HL-60/S4 (cell line): ENCODE data around the gene CTIF.
"Not testable (repeated sequence)": the region's sequence is repeated elsewhere in the genome, so short reads cannot be mapped to it uniquely, and the experiment has no call there.

Experiments used
- in situ Hi-C: fragments of 300-500 bp; cut with MboI; formaldehyde crosslinking; loops from 2 replicates; pipeline ENCODE4 v1.14.3; 2022; ENCODE audit warnings: low sequenced_read_pairs

Gene CTIF

DNA sequence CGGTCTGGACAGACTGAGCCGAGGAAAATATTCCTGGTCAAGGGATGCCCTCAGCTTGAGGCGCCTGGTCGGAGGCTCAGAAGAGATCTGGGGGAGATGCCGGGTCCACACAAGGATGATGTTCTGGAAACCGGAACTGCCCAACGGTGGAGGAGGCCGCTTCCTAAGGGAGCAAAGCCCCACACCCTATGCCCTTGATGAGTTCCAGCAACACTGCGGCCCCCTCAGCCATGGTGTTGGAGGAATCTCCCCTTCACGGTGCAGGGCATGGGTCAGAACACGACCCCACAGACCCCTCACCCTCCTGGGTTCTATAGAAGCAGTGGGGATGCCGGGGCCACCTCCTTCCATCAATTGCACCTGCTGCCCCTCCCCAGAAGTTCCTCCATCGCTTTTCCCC lies 332.1 kb downstream of the CTIF start:
- in situ Hi-C loops, result not testable (repeated sequence)

- in situ Hi-C loops, result no loop called here
These were observed 332.7 kb downstream of the CTIF start for GRCh38 chr18:48871391-48872166.

- in situ Hi-C loops, result no loop called here
These were observed 333.7 kb downstream of the CTIF start for GRCh38 chr18:48872234-48873145.

- in situ Hi-C loops, result no loop called here
These were observed 335.4 kb downstream of the CTIF start for GRCh38 chr18:48874233-48874632.

- in situ Hi-C loops, result no loop called here
These were observed 335.9 kb downstream of the CTIF start for GRCh38 chr18:48874701-48875162.

GRCh38 chr18:48875314-48875941 lies 336.6 kb downstream of the CTIF start:
- in situ Hi-C loops, result no loop called here

DNA sequence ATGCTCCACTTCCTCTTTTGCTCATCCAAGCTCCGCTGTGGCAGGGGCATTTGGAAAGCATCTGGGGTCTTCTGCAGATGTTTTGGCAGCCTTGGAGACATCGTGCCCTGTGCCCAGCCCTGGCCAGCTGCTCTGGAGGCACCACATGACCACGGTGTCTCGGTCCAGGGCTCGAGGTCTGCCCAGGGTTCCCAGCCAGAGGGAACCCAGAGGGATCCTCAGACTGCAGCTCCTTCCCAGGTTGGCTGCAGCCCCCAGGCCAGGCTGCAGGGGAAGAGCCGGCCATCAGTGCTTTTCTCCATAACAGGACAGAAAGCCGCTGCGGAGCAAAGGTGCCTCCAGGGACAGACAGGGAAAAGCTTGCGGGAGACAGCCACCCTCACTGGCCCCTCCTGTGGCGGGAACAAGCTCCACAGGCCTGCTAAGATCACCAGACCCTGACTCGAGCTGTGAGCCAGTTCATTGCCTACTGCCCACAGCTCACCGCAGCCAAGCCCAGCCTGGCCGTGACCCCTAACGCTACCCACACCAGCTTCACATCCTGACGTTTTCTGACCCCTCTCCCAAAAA lies 337.2 kb downstream of the CTIF start:
- in situ Hi-C loops, result no loop called here

DNA sequence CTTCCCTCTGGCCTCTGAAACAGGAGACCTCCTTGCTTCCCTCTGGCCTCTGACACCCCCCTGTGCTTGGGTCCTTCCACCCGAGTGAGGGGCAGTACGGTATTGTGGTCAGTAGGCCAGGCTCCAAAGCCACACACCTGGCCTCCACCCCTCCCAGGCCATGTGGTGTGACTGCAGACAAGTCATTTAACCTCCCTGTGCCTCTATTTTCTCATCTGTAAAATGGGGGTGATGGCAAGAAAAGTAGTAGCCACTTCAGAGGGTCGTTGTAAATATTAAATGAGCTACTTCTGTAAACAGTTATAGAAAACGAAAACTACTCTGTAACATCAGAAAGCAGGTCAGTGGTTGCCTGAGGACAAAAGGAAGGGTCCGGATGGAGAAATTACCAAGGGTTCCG lies 337.8 kb downstream of the CTIF start:
- in situ Hi-C loops, result no loop called here

DNA sequence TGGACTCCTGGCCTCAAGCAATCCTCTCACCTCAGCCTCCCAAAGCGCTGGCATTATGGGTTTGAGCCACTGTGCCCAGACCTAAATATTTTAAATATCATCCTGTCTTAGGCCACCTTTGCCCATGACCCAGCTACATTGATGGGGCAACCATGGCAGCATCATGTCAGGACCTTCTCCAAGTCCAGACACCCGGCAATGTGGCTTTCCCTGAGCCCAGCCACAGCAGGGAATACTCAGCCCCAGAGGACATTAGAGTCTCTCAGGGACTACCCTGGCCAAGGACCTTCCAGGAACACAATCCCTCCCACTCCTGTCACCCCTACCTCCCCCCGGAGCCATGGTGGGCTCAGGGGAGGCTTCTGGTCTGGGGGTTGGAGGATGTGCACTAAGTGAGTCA lies 339.1 kb downstream of the CTIF start:
- in situ Hi-C loops, result no loop called here

DNA sequence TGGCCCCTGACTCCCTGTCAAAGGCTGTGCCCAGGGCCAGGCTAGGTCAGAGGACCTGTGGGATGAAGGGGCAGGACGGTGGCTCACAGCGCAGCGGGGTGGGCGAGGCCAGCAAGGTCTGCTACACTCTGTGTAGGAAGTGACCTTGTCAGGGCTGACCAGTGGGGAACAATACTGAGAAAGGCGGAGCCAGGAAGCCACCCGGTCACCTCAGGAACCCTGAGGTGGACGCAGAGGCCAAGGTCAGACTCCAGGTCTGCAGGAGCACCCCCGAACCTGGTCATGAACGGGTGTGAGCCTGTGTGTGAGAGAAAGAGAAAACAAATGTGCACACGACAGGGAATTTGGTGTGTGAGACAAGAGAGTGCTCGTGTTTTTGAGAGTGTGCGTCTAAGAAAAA lies 339.6 kb downstream of the CTIF start:
- in situ Hi-C loops, result no loop called here

DNA sequence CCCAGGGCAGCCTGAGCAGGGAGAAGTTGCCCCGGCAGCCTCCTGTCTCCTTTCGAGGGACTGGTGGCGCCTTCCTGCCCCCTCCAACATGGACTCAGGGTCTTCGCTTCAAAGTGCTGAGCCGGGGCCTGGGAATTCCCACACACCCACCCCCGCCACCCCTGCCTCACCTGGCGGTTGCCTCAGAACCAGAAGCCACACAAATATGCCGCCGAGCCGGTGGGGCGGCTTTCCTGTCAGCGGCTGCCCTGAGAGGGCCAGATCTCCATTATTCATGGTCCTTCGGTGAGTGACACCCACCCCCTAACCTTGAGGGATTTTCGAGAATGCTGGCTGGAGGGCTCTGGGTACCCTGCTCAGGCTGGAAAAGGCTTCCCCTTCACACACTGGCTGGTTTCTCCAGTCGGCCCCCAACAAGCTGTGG lies 340.2 kb downstream of the CTIF start:
- in situ Hi-C loops, result no loop called here

- in situ Hi-C loops, result no loop called here
These were observed 342.1 kb downstream of the CTIF start for GRCh38 chr18:48880931-48881330.

DNA sequence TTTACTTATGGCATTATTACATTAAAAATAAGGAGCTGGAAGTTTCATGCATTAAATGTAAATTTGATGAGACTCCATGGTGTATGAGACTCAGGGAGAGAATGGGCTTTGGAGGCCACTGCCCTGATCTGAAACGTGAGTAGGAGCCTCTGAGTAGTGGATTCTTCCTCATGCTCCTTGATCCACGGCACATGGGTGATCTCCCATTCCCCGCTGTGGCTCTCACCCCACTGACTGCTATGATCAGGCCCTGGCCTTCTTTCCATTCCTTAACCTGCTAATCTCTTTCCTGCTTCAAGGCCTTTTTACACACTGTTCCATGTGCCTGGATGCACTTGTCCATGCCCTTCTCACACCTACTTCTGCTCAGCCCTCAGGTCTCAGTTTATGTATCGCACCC lies 343.5 kb downstream of the CTIF start:
- in situ Hi-C loops, result no loop called here

- in situ Hi-C loops, result no loop called here
These were observed 345.5 kb downstream of the CTIF start for GRCh38 chr18:48884306-48884705.

- in situ Hi-C loops, result no loop called here
These were observed 345.9 kb downstream of the CTIF start for GRCh38 chr18:48884771-48885170.

DNA sequence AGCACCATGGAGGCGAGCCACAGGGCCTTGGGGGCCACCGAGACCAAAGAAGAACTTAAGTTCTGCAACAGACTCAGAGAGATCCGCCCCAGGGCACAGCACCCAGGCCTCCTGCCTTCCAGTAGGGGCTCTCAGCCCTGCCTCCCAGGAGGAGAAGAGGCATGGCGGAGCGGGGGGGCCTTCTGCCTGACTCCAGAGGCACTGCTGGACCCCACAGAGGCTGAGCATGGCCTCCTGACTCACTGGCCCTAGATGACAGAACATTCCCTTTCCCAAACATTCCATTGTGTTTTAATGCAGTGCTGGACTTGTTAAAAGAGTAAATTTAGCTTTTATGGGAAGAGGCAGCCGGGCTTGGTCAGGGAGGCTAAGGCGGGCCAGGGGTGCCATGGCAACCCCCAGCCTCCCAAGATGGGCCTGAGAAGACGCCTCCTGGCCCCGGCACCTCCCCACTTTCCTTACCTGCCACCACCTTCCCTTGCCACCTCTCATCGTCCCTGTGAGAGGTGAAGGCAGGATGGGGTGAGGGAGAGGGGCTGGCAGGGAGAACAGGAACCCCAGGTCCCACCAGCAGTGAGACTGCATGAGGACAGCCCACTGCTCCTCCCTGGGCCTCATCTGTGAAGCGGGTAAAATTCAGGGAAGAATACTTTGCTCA lies 346.6 kb downstream of the CTIF start:
- in situ Hi-C loops, result no loop called here

- in situ Hi-C loops, result no loop called here
These were observed 347.1 kb downstream of the CTIF start for GRCh38 chr18:48885924-48886400.

GRCh38 chr18:48886520-48887293 lies 347.9 kb downstream of the CTIF start:
- in situ Hi-C loops, result no loop called here

- in situ Hi-C loops, result no loop called here
These were observed 348.6 kb downstream of the CTIF start for GRCh38 chr18:48887294-48887904.
